Measurements from ENCODE around the gene CSTPP1. TPM values are rescaled to one million over a fixed set of nuclear protein-coding genes. Genes with fewer than 3 reads are reported as not detected.

The CSTPP1 gene
- total RNA-seq, 1 donor from 2014 or later = 6.6 TPM

GRCh38 chr11:47143322-47143721, 206.8 kb downstream of the CSTPP1 start:
- Histone ChIP-seq H3K36me3 (ENCODE audit: control insufficient read depth, insufficient read depth, low read length) (peaks cover 4% of the 10 kb centered on the region), H3K4me3 (ENCODE audit: low read depth, low read length) (no peak overlapping the region), H3K27me3 (ENCODE audit: control insufficient read depth, insufficient read depth, low read length) (no peaks in the 10 kb centered on the region)
- peak; percentile 18 for FAIRE-seq
- peak; percentile 86 for DNase-seq (ENCODE audit: low read depth)
- no peak for TF ChIP-seq CTCF (IDR thresholded peaks at IDR 0.05; ENCODE audit: insufficient read depth, low read length, severe bottlenecking)

DNA sequence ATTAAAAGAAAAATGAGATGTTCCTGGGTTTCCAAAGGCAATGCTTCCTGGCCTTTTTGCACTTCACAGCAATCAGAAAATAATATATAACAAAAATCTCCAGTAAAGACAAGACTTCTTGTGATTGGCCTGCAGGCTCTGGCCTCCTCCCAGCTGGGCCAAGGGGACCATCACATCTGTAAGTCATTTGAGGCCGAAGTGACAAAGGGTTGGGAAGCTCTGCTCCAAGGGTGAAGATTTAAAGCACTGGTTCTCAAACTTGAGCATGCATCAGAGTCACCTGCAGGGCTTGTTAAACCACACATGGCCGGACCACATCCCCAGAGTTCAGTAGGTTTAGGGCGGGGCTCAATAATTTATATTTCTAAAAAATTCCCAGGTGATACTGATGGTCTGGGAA, 208.0 kb downstream of the CSTPP1 start:
- no peak for FAIRE-seq
- Histone ChIP-seq H3K4me3 (ENCODE audit: low read depth, low read length) (no peak overlapping the region), H3K27me3 (ENCODE audit: control insufficient read depth, insufficient read depth, low read length) (no peaks in the 10 kb centered on the region), H3K36me3 (ENCODE audit: control insufficient read depth, insufficient read depth, low read length) (peaks cover 4% of the 10 kb centered on the region)
- TF ChIP-seq CTCF (IDR thresholded peaks at IDR 0.05; ENCODE audit: insufficient read depth, low read length, severe bottlenecking) = no peak
- no peak for DNase-seq (ENCODE audit: low read depth)

- H3K4me3 ChIP-seq (ENCODE audit: low read depth, low read length) = no peak overlapping the region
- DNase-seq (ENCODE audit: low read depth) = no peak
- peaks cover 4% of the 10 kb centered on the region for H3K36me3 ChIP-seq (ENCODE audit: control insufficient read depth, insufficient read depth, low read length)
- no peak for TF ChIP-seq CTCF (IDR thresholded peaks at IDR 0.05; ENCODE audit: insufficient read depth, low read length, severe bottlenecking)
- FAIRE-seq = no peak
- no peaks in the 10 kb centered on the region for H3K27me3 ChIP-seq (ENCODE audit: control insufficient read depth, insufficient read depth, low read length)
Observed at GRCh38 chr11:47147250-47147649, 210.7 kb downstream of the CSTPP1 start.

DNA sequence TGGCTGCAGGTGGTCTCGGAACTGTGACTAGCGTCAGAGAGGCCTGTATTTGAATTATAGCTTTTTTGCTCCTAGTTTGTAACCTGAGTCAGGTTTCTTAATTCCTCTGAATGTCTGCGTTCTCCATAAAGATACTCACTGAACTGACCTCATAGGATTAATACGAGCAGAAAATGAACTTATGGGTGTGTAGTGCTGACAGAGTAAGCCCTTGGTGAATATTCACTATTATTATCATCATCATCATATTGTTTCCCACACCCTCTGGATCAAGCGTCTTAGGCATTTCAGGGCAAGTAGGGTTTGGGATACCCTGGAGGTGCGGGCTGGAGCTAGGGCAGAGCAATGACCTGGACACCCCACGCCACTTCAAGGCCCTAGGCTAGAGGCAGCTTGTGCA, 211.1 kb downstream of the CSTPP1 start:
- no peaks in the 10 kb centered on the region for H3K27me3 ChIP-seq (ENCODE audit: control insufficient read depth, insufficient read depth, low read length)
- FAIRE-seq = no peak
- peaks cover 4% of the 10 kb centered on the region for H3K36me3 ChIP-seq (ENCODE audit: control insufficient read depth, insufficient read depth, low read length)
- no peak for TF ChIP-seq CTCF (IDR thresholded peaks at IDR 0.05; ENCODE audit: insufficient read depth, low read length, severe bottlenecking)
- no peak for DNase-seq (ENCODE audit: low read depth)
- H3K4me3 ChIP-seq (ENCODE audit: low read depth, low read length) = no peak overlapping the region

DNA sequence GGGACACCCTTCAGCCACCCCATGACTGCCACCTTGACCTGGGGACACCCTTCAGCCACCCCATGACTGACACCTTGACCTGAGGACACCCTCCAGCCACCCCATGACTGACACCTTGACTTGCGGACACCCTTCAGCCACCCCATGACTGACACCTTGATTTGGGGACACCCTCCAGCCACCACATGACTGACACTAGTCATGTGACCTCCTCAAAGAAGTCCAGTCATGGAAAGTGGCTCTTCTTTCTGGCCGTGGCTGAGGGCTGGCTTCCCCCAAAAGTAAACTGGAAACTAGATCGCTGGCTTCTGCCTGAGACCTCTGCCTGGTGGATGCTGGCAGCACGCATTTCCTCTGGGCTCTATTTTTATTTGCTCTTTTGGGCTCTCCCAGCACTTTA, 211.7 kb downstream of the CSTPP1 start:
- FAIRE-seq (no peak), DNase-seq (ENCODE audit: low read depth) (no peak)
- no peak for TF ChIP-seq CTCF (IDR thresholded peaks at IDR 0.05; ENCODE audit: insufficient read depth, low read length, severe bottlenecking)
- no peak overlapping the region for H3K4me3 ChIP-seq (ENCODE audit: low read depth, low read length)
- H3K36me3 ChIP-seq (ENCODE audit: control insufficient read depth, insufficient read depth, low read length) = peaks cover 4% of the 10 kb centered on the region
- H3K27me3 ChIP-seq (ENCODE audit: control insufficient read depth, insufficient read depth, low read length) = no peaks in the 10 kb centered on the region

- DNase-seq (ENCODE audit: low read depth) = no peak
- H3K36me3 ChIP-seq (ENCODE audit: control insufficient read depth, insufficient read depth, low read length) = peaks cover 4% of the 10 kb centered on the region
- no peak for FAIRE-seq
- TF ChIP-seq CTCF (IDR thresholded peaks at IDR 0.05; ENCODE audit: insufficient read depth, low read length, severe bottlenecking) = no peak
- no peaks in the 10 kb centered on the region for H3K27me3 ChIP-seq (ENCODE audit: control insufficient read depth, insufficient read depth, low read length)
- H3K4me3 ChIP-seq (ENCODE audit: low read depth, low read length) = no peak overlapping the region
Observed at GRCh38 chr11:47148903-47149531, 212.5 kb downstream of the CSTPP1 start.
